Stimulated activated naive CD8-positive, alpha-beta T cell treated with anti-CD3 and anti-CD28 coated beads, Interleukin-15, Interleukin-2, amounts not matched to agents 100 U/mL and 50 U/mL, for 24 hours (primary cell): Measurements from ENCODE around the gene ACSL1.
"Not testable (repeated sequence)": the region's sequence is repeated elsewhere in the genome, so short reads cannot be mapped to it uniquely, and the experiment has no call there.

Experiments used
- ATAC-seq: fragments of 150-1000 bp; cut with Tn5 transposase; one replicate; pipeline ENCODE4 v1.10.0; 2021
- DNase-seq: peaks from one replicate; pipeline ENCODE4 v3.0.0; 2021

Gene ACSL1

DNA sequence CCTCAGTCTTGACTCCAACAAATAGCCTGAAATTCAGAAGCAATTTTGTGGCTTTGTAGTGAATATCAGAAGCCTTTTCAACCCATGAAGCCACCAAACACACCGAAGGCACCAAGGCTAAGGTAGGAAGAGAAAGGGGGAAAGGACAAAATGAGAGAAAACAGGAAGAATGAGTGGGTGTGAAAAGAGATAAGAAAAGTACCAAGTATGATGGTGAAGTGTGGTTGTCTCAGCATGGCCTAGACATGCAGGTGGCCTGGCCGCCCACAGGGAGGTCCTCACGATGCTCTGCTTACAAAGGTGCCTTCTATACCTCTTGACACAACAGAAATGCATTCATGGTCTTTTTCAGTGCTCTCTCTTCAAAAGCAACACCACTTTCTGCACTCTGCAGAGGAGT is 34.9 kb downstream of the ACSL1 start:
- ATAC-seq (no peak), DNase-seq (no peak)

DNA sequence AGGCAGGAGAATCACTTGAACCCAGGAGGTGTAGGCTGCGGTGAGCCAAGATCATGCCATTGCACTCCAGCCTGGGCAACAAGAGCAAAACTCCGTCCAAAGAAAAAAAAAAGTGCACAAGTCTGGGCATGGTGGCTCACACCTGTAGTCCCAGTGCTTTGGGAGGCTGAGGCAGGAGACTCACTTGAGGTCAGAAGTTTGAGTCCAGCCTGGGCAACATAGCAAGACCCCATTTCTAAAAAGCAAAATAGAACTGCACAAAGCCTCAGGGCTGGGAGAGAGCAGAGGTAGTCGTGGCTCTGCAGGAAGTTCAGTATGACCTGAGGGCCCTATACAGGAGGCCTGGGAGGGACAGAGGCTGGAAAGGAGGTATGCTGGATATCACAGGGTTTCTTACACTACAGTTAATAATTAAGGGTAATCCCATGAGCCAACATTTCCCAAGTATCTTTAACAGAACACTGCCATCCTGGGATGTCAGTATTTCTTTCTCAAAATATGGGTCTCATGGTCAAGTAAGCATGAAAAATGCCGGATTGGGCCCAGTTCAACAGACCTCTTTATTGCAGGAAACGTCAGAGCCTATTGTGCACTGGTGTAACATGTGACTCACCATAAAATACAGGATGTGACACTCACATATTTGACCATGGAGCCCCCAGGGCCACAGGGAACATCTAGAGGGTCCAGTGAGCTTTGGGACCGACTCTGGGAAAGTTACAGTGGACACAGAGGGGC is 37.8 kb downstream of the ACSL1 start:
- no peak for ATAC-seq
- no peak for DNase-seq

DNA sequence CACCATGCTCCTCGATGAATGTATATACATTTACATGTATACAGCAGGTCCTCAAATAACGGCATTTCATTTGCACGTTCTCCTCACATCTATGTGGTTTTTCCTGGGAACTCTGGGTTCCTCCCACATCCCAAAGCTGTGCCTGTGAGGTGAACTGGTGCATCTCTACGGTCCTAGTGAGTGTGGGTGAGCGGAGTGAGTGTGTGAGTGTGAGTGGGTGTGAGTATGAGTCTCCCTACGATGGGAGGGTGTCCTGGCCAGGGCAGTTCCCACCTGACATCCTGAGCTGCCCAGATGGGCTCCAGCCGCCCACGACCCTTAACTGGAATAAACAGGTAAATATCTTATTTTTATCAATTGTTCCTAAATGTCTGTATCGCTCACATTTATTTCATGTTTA is 40.0 kb downstream of the ACSL1 start:
- DNase-seq (no peak), ATAC-seq (no peak)

DNA sequence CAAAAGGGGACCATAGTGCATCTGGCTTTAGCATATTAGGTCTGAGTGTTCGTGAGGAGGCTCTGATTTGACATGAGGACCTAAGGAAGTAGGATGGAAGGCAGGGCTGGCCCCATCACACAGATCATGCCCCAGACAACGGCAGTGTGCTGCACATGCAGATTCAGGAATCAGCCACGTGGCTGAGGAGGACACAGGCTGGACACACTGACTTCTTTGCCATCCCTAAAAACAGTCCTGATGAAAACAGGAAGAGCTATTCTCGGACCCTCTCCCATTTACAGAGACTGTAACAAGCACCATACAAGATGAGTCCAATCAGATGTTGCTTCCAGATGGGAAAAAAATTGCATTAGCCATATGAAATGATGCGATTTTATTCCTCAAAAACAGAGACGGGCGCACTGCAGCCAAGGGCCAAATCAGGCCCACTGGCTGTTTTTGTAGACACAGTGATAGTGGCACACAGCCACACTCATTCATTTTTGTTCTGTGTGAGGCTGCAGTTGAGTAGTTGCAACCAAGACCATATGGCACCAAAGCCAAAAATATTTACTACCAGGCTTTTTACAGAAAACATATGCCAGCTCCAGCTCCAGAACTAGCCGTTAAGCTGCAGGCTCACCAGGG is 41.0 kb downstream of the ACSL1 start:
- ATAC-seq (no peak), DNase-seq (no peak)

DNA sequence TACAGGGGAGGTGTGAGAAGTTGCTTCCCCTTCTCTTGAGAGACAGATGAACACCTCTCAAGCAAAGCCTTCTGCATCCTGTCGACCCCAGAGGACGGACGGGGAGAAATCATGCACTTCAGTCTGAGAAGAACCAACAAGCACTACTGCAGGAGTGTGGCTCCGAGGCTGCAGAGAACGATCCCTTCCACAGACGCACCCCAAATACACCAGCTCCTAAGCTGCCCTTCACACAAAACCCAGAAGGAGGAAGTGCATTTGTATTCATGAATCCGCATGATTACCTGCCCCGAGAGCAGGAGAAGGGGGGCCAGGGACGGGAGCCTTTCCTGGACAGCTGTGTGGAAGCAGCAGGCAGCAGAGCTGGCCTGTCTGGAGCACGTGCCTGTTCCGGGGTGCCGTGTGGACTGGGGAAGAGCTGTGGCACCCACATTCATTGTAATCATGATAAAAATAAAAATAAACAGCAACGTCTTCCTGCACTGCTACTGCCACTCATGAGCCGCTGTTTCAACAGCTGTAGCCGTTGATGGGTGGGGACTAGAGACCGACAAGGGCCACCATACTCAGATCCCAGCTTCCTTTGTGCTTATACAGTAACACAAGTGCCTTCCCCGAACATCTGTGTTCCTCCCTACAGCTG is 42.9 kb downstream of the ACSL1 start:
- ATAC-seq, result no peak
- no peak for DNase-seq

DNA sequence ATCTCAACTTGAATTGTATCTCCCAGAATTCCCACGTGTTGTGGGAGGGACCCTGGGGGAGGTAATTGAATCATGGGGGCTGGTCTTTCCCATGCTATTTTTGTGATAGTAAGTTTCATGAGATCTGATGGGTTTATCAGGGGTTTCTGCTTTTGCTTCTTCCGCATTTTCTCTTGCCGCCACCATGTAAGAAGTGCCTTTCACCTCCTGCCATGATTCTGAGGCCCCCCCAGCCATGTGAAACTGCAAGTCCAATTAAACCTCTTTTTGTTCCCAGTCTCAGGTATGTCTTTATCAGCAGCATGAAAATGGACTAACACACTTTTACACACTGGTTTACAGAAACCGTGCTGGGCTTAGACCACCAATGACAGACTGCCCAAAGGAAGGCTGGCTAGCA is 46.6 kb downstream of the ACSL1 start:
- DNase-seq, ATAC-seq: not testable (repeated sequence)

DNA sequence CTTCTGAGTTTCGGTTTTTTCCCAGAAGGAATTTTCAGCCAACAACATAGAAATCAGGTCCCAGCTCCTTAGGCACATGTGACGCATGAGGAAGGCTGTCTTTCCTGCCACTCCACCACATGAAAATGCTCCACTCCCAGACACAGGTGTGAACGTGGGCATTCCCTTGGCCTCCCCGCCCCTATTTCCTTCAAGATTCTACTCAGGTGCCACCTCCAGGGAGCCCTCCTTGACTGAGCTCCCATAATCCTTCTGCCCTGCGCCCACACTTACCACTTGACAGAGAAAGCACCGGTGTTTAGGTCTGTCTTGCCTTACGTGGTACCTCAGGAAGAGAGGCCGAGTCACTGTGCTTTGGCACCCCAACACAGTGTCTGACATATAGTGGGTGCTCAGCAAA is 47.4 kb downstream of the ACSL1 start:
- DNase-seq, result no peak
- ATAC-seq, result no peak

DNA sequence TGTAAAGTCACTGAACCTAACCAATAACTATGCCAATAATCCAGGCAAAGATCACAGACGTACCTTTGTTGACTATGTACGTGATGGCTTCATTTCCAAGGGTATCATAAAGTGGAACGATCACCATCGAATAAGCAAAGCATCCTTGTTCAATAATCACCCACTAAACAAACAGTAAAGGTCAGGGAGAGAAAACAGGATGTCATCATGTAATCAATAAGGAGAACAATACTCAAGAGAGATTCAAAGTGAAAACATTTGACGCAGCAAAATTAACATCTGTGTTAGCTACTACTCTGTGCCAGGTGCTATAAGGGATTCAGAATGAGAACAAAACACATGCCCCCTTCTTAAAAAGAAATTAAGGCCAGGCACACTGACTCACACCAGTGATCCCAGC is 48.9 kb downstream of the ACSL1 start:
- DNase-seq (no peak), ATAC-seq (no peak)

DNA sequence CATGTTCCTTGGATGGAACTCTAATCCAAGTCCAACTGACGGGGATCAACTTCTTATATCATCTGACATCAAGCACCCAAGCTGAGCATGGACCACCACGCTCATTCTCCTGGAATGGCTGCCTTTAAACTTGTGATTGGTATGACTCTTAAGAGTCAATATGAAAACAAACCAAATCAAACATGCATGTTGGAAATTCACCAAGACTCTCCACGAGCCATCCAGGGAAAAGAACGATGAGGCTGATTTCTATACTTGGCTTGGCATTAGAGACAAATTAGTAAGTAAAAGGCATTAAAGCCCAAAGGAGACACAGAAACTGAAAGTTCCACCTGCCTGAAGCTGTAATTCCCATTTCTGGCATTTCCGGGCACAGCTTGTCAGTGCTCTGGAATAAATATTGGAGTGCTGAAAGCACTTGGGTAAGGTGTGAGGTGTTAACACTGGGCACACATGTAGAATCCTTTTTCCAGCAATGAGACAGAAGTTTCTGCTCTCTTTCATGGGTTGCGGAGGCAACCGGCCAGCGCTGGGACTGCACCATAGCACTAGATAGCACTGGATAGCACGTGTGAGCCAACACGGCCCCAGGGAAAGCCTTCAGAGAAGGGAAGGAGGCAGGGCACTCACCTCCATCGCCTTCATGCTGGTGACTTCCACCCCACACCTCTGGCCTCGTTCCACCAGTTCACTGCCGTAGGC is 49.8 kb downstream of the ACSL1 start:
- no peak for DNase-seq

DNA sequence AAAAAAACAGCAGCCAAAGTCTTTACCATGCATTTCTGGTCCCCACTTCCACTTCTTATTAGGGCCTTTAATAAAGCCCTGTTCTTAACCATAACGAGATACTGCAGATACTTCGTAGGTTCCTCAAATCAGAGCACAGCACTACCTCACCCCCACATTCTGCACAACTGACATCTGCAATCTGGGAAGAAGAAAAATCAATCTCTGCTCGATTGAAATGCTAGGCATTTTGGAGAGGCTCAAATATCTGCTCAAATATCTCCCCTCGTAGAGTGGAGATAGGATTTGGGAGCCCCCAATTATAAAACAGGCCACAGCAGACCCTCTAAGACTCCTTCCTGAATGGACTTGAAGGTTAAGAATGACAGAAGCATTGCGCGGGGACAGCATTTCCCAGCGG is 51.6 kb downstream of the ACSL1 start:
- DNase-seq (no peak), ATAC-seq (no peak)

More for the DNA sequence above, 49.8 kb downstream of the ACSL1 start:
- no peak for ATAC-seq

DNA sequence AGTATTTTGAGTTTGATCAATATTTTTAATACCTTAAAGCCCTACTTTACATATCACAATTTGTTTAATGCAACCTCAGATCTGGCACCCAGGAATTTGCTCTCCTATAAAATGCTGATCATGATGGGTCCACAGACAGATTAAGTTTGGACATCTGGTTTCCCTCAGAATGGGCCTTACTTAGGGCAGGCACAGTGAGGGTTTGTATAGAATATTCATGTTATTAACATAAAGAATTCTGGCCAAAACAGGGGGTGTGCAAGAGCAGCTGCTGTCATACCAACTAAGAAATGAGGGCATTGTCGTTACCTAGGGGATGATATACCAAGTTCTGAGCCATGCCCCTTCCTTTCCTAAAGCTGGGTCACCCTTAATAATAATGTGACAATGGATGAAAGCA is 54.4 kb downstream of the ACSL1 start:
- no peak for ATAC-seq
- no peak for DNase-seq

DNA sequence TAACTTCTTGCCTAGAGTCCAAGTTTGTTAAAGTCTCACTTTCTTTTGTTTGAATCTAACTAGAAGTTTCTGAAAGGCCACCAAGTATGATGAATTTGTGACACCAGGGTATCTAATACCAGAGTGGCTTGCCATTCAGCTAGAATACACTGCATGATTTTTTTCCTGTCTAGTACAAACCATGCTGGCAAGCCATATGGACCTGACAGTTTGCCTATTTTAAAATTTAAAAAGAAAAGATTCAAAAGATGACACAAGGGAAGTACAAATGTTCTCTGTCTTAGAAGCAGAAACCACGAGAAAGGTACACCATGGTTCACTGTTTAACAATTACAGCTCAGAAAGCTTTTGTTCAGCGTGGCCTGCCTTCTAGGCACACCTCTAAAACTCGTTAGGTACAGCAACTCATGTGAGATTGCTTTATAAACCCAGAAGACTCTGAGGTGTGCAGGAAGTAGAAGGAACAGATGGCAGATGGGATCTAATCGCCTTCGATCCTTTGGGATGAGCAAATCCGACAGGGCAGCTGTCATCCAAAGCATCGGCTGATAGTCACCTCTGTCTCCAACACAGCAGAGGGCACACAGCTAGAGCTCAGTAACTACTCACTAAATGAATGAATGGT is 56.5 kb downstream of the ACSL1 start:
- ATAC-seq, result no peak
- DNase-seq, result no peak

DNA sequence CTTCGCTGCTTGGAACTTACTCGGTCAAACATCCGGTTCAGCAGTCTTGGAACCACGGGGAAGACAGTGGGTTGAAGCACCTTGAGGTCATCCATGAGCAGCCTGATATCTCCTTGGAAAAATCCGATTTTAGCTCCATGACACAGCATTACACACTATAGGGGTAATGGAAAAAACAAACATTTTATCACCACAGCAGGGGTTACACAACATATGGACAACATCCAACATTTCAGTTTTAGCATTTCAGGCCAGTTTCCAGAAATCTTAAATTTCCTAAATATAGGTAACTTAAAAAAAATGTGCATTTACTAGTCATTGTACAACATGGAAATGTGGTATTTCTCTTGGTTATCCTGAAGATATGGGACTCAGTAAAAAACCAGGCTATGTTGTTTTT is 57.5 kb downstream of the ACSL1 start:
- DNase-seq (no peak), ATAC-seq (no peak)

DNA sequence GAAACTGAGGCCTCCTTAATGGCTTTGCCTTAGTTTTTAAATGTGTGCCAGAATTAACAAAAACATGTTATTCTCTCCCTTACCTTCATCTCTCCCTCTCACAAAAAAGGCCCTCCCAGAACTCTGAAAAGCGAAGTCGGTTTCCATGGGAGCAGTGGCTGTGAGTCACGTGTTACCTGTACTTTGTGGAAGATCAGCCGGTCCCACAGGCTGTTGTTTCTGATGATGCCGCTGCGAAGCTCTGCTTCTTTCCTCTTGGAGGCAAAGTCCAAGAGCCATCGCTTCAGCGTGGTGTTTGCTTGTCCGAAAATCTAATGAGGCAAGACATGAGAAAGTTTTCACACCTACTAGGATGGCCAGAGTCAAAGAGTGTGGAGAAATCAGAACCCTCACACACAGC is 59.3 kb downstream of the ACSL1 start:
- no peak for DNase-seq
- ATAC-seq, result no peak

DNA sequence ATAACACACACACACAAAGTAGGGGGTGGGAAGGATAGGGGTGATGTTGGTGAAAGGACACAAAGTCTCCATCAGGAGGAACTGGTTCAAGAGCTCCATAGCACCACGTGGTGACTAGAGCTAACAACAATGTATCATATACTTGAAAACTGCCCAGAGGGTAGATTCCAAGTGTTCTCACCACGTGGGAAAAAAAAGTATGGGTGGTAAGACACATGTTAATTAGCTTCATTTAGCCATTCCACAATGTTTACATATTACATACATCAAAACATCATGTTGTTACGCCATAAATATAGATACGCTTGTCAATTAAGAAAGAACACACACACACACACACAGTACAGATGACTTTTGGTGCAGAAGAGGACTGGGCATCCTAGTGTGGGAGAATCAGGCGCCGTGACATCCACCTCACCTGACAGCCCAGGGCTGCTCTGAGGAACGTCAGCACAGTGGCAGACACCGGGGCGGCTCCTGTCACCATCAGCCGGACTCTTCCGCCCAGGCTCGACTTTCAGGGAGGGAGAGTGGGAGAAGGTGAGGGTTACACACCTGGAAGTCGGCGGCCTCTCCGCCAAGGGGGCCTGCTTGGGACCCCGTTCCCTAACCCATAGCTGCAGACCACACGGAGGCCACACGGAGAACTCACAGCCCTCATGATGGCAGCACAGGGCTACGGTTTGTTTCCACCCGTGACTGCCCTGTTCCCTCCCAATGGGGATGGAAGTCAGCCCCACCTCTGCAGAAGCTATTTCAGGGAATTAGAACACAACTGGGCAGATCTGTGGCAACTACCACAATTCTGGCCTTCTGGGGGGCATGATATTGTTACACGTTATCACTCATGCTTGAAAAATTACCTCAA is 60.1 kb downstream of the ACSL1 start:
- no peak for DNase-seq
- no peak for ATAC-seq

DNA sequence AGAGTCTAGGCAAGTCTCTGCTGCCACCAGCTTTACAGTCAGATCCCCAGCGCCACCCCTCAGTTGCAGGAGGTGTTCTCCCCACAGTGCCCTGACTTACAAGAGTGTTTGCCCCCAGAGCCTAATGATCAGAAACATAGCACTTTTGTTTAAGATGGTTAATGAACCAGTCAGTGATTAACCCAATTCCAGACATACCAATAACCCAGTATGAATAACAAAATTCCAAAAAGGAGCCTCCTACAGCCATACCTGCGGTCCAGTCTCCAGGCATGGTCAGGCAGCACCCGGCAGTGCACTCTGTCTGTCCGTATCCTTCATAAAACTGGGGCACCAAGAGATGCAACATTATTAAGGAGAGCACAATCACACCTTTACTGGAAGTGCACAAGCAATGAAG is 61.2 kb downstream of the ACSL1 start:
- ATAC-seq (no peak), DNase-seq (no peak)

DNA sequence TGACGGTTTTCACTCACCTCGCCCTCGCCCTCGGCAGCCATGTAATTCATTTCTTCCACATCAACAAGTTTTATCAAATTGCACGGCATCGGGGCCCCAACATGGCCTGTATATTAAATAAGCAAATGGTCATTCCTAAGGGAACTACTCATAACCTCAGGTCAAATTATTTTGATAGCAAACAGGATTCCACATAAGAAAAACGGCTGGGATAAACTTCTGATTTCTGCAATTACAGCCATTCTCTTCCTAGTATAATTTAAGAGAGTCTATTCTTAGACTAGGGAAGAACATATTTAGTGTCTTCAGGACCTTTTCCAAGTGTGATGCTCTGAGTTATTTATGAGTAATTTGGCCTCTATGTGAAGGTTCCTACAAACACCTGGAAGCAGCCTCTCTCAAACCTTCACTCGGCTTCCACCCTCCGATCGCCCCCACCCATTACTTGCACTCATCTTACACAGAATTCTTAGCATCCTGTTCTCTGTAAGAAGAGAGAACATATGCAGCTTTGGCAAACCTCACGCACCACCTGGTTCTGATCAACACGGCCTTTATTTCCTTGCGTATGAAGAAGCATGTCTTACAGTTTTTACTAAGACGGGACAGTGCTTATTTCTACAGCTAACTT is 62.5 kb downstream of the ACSL1 start:
- DNase-seq (no peak), ATAC-seq (no peak)

DNA sequence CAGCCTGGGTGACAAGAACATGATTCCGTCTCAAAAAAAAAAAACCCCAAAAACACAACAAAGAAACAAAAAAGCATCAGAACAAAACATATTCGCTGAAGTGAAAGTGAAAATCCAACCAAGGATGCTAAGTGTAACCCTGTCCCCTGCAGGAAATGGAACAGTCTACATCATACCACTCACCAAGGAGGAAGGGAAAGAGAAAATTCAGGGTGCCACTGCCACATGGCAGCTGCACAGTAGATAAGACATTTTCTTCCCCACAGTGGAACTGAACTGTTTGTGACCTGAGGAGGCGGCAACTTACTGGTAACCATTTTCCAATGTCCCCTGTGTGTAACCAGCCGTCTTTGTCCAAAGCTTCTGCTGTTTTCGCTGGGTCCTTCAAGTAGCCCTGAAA is 63.7 kb downstream of the ACSL1 start:
- peak; percentile 93 for ATAC-seq

DNA sequence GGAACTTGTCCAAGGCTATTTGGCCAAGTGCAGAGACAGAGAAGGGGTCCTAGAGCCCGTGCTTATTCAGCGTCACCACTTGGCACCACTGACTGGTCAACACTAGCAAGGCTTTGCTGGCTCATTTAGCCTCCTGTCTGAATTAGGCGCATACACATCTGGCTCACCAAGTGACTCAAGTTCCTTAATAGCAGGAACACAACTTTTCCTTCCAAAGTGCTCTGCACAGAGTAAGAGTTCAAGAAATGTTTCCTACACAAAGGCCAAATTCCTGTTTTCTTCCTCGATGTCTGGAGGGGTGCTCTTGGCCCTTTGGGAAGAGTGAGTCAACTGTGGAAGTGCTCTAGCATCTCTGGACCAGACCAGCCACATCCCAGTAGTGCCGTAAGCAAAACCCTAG is 65.1 kb downstream of the ACSL1 start:
- ATAC-seq (no peak), DNase-seq (no peak)

More for the DNA sequence above, 63.7 kb downstream of the ACSL1 start:
- DNase-seq, result peak; percentile 12

DNA sequence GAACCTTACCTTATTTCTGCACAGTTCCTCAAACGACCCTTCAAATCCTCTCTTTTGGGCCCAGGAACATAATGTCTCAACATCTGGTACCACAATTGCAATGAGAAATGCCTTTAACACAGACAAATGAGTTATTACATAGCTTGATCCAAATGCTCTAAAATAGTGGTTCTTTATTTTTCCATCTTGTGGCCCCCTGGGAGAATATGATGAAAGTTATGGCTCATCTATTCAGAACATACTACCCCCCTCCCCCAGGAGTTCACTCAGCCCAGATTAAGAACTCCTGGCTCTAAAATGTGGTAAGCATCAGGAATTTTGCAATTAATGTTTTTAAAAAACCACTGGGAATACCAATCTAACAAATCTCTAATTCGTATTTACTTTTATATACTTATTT is 68.0 kb downstream of the ACSL1 start:
- no peak for ATAC-seq

DNA sequence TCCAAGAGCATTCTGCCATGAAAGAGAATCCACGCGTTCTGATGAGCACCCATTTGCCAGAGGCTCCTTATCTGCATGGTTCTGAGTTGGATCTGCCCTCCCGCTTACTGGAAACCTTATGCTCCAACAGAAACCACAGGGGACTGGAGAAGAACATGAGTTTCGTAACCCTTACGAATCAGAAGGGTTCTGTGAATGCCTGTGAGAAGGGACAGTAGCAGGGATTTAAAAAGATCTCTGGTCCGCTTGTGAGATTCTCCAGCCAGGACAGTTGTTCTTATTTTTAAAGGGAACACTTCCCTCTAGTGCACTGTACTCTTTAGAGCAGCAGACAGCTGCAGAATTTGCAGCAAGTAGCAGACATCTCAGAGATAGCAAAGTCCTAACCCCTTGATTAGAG is 69.4 kb downstream of the ACSL1 start:
- no peak for DNase-seq
- ATAC-seq, result no peak

More for the DNA sequence above, 68.0 kb downstream of the ACSL1 start:
- no peak for DNase-seq
